NCI-H2029 treated with DMSO at 0.1 percent for 48 hours (cell line): ENCODE data around the gene WFS1.

ENCODE experiments used
- DNase-seq: peaks from one replicate; lab custom pipeline; 2025; lab: John Stamatoyannopoulos, UW

WFS1 gene

GRCh38 chr4:6269616-6270511 is at the start of gene WFS1:
WFS1 (plus strand) TSS chr4:6269850; CDS start chr4:6277456, 7,606 bp downstream.
- peak; percentile 83 for DNase-seq

- peak; percentile 54 for DNase-seq
Observed at GRCh38 chr4:6221301-6221850, 48.3 kb upstream of the WFS1 start.

- peak; percentile 54 for DNase-seq
Observed at GRCh38 chr4:6221851-6222760, 47.5 kb upstream of the WFS1 start.

GRCh38 chr4:6222761-6223292 is 46.8 kb upstream of the WFS1 start:
- peak; percentile 72 for DNase-seq

- DNase-seq = no peak
Observed at GRCh38 chr4:6224735-6225134, 44.9 kb upstream of the WFS1 start.

- no peak for DNase-seq
Observed at GRCh38 chr4:6225469-6225868, 44.2 kb upstream of the WFS1 start.

- DNase-seq = no peak
Observed at GRCh38 chr4:6226506-6226905, 43.1 kb upstream of the WFS1 start.

GRCh38 chr4:6227412-6228157 is 42.1 kb upstream of the WFS1 start:
- DNase-seq = no peak

GRCh38 chr4:6228158-6229067 is 41.2 kb upstream of the WFS1 start:
- no peak for DNase-seq

GRCh38 chr4:6229095-6229494 is 40.6 kb upstream of the WFS1 start:
- DNase-seq = peak; percentile 44

- no peak for DNase-seq
Observed at GRCh38 chr4:6229671-6230501, 39.8 kb upstream of the WFS1 start.

- DNase-seq = no peak
Observed at GRCh38 chr4:6230502-6230785, 39.2 kb upstream of the WFS1 start.

GRCh38 chr4:6230827-6231662 is 38.6 kb upstream of the WFS1 start:
- DNase-seq = no peak

GRCh38 chr4:6231663-6232165 is 37.9 kb upstream of the WFS1 start:
- DNase-seq = no peak

GRCh38 chr4:6232836-6233785 is 36.5 kb upstream of the WFS1 start:
- no peak for DNase-seq

GRCh38 chr4:6233929-6234328 is 35.7 kb upstream of the WFS1 start:
- no peak for DNase-seq

GRCh38 chr4:6235012-6235411 is 34.6 kb upstream of the WFS1 start:
- no peak for DNase-seq
